HK-2 (cell line): ENCODE data around the gene GPR52.
"Not testable (repeated sequence)": the region's sequence is repeated elsewhere in the genome, so short reads cannot be mapped to it uniquely, and the experiment has no call there.

Experiments used
- DNase-seq: peaks from one replicate; pipeline ENCODE4 v3.0.0-alpha.2; 2018; ENCODE audit not compliant: unreplicated experiment

Gene GPR52

GRCh38 chr1:174447866-174448530 is at the start of gene GPR52:
GPR52 (plus strand) TSS chr1:174447964; CDS start chr1:174448112, 148 bp downstream.
- DNase-seq: no peak

- DNase-seq: no peak
Observed at GRCh38 chr1:174398246-174398645, 49.5 kb upstream of the GPR52 start.

- DNase-seq: no peak
Observed at GRCh38 chr1:174399211-174399610, 48.6 kb upstream of the GPR52 start.

DNA sequence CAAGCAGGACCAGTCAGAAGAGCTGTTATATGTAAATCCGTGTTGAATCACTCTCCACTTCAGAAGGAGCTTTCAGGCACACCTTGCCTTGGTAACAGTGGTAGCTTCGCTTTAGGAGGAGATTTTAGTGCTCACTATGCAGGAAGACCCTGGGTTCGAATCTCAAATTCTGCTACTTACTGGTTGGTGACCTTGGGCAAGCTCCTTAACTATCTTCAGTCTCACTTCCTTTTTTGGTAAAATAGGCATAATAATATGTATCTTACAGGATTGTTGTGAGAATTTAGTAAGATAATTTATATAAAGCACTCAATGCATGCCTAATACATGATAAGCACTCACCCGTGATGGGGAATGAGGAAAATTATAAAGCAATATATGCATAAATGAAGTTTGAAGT is 46.7 kb upstream of the GPR52 start:
- DNase-seq: no peak

GRCh38 chr1:174405219-174405618 is 42.5 kb upstream of the GPR52 start:
- DNase-seq: no peak

DNA sequence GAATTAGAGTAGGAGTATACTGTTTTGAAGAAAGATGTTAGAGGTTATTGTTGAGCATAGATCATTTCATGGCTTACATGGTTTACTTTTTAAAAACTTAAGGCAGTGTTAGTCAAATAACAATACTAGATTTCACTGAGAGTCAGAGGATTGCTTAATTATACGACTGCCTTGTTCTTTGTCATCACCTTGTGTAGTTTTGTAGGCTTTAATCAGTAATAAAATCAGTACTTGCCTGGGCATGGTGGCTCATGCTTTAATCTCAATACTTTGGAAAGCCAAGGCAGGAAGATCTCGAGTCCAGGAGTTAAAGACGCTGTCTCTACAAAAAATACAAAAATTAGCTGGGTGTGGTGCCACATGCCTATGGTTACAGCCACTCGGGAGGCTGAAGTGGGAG is 41.3 kb upstream of the GPR52 start:
- no peak for DNase-seq

GRCh38 chr1:174407665-174408064 is 40.1 kb upstream of the GPR52 start:
- no peak for DNase-seq

GRCh38 chr1:174408146-174408545 is 39.6 kb upstream of the GPR52 start:
- no peak for DNase-seq

- DNase-seq: not testable (repeated sequence)
Observed at GRCh38 chr1:174409801-174410200, 38.0 kb upstream of the GPR52 start.

- DNase-seq: no peak
Observed at GRCh38 chr1:174413632-174414031, 34.1 kb upstream of the GPR52 start.

DNA sequence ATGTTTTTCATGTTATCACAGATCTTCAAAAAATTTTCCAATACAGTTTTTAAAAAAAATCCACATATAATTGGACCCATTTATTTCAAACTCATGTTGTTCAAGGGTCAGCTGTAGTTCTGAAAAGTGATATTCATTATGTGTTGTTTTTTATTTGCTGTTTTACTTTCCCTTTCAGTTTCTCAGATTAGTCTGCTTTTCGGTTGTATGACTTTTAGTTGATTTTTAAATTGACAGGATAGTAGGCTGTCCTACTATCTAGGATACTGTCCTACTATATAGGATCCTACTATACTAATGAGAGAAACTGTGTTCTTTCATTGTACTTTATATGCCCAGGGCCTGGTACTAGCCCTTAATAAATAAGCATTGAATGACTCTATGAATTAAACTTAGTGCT is 33.6 kb upstream of the GPR52 start:
- no peak for DNase-seq

GRCh38 chr1:174415506-174415905 is 32.3 kb upstream of the GPR52 start:
- no peak for DNase-seq

- DNase-seq: no peak
Observed at GRCh38 chr1:174417921-174418320, 29.8 kb upstream of the GPR52 start.

- DNase-seq: no peak
Observed at GRCh38 chr1:174425121-174425520, 22.6 kb upstream of the GPR52 start.

DNA sequence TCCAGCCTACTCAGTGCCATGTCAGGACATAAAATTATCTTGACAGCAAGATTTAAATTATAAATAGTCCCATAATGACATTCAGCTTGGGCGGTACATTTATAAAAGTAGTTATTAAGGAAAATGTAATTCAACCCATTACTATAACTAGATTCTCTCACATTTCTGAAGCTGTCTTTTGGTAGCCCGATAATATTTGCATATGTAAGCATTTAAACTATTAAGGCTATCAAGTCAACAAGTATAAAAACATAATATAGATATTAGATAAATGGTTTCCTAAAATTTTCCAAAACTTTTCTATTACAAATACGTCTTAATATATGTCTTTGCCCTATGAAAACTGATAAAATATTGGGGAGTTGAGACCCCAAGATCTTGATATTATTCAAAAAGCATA is 21.6 kb upstream of the GPR52 start:
- DNase-seq: no peak

DNA sequence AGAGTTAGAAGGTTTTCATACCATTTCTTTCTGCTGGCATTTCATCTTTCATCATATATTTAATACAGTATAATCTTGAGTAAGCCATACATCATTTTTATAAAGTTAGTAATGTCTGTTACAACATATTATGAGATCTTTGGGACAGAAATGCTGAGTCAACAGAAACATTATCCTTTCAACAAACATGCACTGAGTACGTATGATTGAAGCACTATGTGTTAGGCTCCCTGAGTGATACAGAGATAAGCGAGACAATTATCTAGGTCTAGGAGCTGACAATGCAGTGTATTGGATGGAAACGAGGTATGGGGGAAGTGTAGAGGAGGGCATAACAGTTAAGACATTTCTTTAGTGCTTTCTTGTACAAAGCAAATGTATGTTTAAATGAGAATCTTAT is 19.7 kb upstream of the GPR52 start:
- no peak for DNase-seq

- no peak for DNase-seq
Observed at GRCh38 chr1:174428739-174429138, 19.0 kb upstream of the GPR52 start.

GRCh38 chr1:174433451-174433850 is 14.3 kb upstream of the GPR52 start:
- no peak for DNase-seq

DNA sequence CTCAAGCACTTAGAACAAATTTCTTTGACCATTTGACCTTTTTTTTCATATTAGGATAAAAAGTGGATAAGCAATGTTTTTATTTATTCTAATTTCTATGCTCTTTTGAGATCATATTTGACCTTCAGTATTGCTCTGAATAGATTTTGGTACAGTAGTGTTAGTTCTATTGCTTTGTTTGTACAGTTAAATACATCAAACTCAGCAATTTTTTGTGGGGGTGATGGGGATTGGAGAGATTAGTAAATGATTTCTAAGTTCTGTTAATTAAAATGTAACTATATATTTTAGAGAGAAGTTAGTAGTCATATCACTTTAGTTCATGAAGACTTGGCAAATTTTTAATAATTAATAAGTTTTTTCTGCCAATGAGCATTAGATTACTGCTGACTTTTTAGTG is 2.4 kb upstream of the GPR52 start:
- DNase-seq: no peak

DNA sequence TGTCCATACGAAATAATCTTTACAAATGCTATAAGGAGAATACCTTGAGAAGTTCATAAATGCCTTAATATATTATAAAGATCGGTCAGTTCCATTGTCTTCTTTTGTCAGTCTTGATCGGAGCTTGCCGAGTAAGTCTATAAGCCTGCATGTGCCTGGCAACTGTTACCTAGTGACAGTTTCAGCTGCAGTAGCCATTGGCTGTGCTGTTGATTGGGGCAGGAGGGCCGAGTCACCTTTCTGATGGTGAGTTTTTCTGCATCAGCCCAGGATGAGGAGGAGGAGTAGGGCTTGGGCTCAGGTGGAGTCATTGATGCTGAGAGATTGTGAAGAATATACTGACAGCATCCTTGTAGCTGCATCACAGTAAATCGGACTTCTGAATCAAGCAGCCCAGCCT is 1.9 kb upstream of the GPR52 start:
- DNase-seq: no peak

- DNase-seq: no peak
Observed at GRCh38 chr1:174448531-174448883, 743 bp downstream of the GPR52 start.

DNA sequence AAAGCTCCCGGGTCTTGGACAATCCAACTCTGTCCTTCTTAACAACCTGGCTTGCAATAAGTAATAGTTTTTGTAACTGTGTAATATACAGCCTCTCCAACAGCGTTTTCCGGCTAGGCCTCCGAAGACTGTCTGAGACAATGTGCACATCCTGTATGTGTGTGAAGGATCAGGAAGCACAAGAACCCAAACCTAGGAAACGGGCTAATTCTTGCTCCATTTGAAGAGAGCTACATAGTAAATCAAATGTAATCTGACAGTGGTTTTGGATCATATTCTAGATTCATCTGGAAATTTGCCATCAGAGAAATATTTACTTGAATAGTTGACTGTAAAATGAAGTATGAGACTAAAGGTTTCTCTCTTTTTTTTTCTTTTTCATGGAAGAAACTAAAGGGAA is 1.2 kb downstream of the GPR52 start:
- DNase-seq: no peak

GRCh38 chr1:174451408-174451807 is 3.6 kb downstream of the GPR52 start:
- DNase-seq: no peak

GRCh38 chr1:174465855-174466254 is 18.1 kb downstream of the GPR52 start:
- DNase-seq: no peak
